ENCODE results near the gene FZD4.

- TF ChIP-seq YY1 (IDR thresholded peaks at IDR 0.05; ENCODE audit: extremely low read depth, insufficient replicate concordance, low read depth, low read length) (no peak), POLR2AphosphoS5 (IDR thresholded peaks at IDR 0.05; ENCODE audit: low read depth, low read length) (no peak), ZFX (IDR thresholded peaks at IDR 0.05) (no peak), CTCF (IDR thresholded peaks at IDR 0.05 in 2 of 3, conservative IDR thresholded peaks at IDR 0.05 in 1 of 3; ENCODE audit: borderline replicate concordance in 1 of 3, insufficient read depth in 1 of 3, low read depth in 2 of 3, low read length in 2 of 3) (no peak), SIN3A (IDR thresholded peaks at IDR 0.05; ENCODE audit: low read depth) (no peak), SP1 (IDR thresholded peaks at IDR 0.05; ENCODE audit: low read depth) (no peak), ATF3 (IDR thresholded peaks at IDR 0.05) (no peak), POLR2A (IDR thresholded peaks at IDR 0.05; ENCODE audit: borderline replicate concordance, extremely low read depth, insufficient read depth, insufficient read length) (no peak), EZH2 (IDR thresholded peaks at IDR 0.05) (no peak), ELF1 (IDR thresholded peaks at IDR 0.05; ENCODE audit: borderline replicate concordance, low read depth) (no peak), CEBPB (IDR thresholded peaks at IDR 0.05; ENCODE audit: low read depth) (no peak)
Measured at GRCh38 chr11:86950661-86950995, 4.6 kb downstream of the FZD4 start.
